Ovary (tissue), 9 donors: ENCODE data around the gene TMEM184A. TPM values are rescaled to one million over a fixed set of nuclear protein-coding genes. Genes with fewer than 3 reads are reported as not detected.

Experiments
- DNase-seq, 5 donors: peaks; one replicate each; pipeline ENCODE4 v3.0.0-alpha.2; 2019 to 2020
- H3K27ac ChIP-seq, 2 donors: fragments of 200-600 bp; one replicate each; pipeline versions ENCODE4 v1.5.1 to v1.8.0; 2019 to 2022
- H3K27me3 ChIP-seq: fragments of 200-600 bp; one replicate; pipeline ENCODE4 v1.8.0; 2022
- H3K36me3 ChIP-seq: fragments of 200-600 bp; sonication (generic); one replicate; pipeline ENCODE4 v1.5.1; 2019
- H3K4me1 ChIP-seq: one replicate; pipeline ENCODE4 v1.8.1; 2013; ENCODE audit warnings: mild to moderate bottlenecking, moderate library complexity; ENCODE audit not compliant: insufficient read depth
- H3K4me3 ChIP-seq: fragments of 200-600 bp; sonication (generic); one replicate; pipeline ENCODE4 v1.5.1; 2017
- H3K9me3 ChIP-seq, 2 donors: fragments of 200-600 bp in 1 of 2; sonication (generic) in 1 of 2; one replicate each; pipeline versions ENCODE4 v1.5.1 to v1.8.1; 2013 to 2019; ENCODE audit warnings: mild to moderate bottlenecking in 1 of 2, moderate library complexity in 1 of 2
- CTCF ChIP-seq, 3 donors: fragments of 450-650 bp in 2 of 3; fragments of 200-600 bp in 1 of 3; IDR thresholded peaks; one replicate each; pipeline versions ENCODE4 v1.5.1 to v1.8.0; 2016 to 2022; ENCODE audit warnings: antibody characterized with exemption in 3 of 3, mild to moderate bottlenecking in 1 of 3
- EP300 ChIP-seq: sonication (generic); formaldehyde crosslinking; IDR thresholded peaks from one replicate; pipeline ENCODE4 v1.6.1; 2017; ENCODE audit warnings: antibody characterized with exemption
- POLR2A ChIP-seq: fragments of 450-650 bp; IDR thresholded peaks from one replicate; pipeline ENCODE4 v1.6.1; 2017; ENCODE audit warnings: antibody characterized with exemption, mild to moderate bottlenecking, moderate library complexity
- WGBS, 3 donors: extraction: QIAGEN DNeasy Blood & Tissue Kit in 1 of 3; methylation state at CpG; one replicate each; pipeline versions ENCODE4 v1.1.5 to v1.1.7; 2013 to 2017; 5-methylcytosine and 5-hydroxymethylcytosine counted together
- intact Hi-C, 4 donors: fragments of 100-400 bp; cut with DNase I; formaldehyde crosslinking; loops; one replicate each; pipeline versions ENCODE4 v1.11.0 to v1.15.1; 2022 to 2023
- polyA plus RNA-seq, 2 donors: library from polyadenylated mRNA; stranded (reverse); fragments of 200-250 nt in 1 of 2; fragments of 350-450 nt in 1 of 2; fragmentation: Illumina TruSeq in 1 of 2; extraction: RNeasy Lipid Tissue Mini Kit (QIAGEN cat#74804) in 1 of 2; gene quantifications; one replicate each; pipeline ENCODE4 v1.2.3, GENCODE V29; 2013 to 2014
- total RNA-seq, 7 donors: library from RNA; depleted of rRNA in 2 of 7; stranded (reverse); fragments of >200 nt in 2 of 7; fragmentation: NEBNext Ultra II Directional in 3 of 7; extraction: Animal tissue kit (Norgen Biotek cat#: 25700) in 3 of 7; gene quantifications; one replicate each; pipeline versions ENCODE4 v1.1.0 to v1.2.4, GENCODE V29; 2016 to 2023
- donor health status: DM: no; HTN: no; CAD: no; lungs with moderate emphysema.
- donor health status: DM: no; HTN: no; CAD: no.
- donor health status: Bipolar disorder and iron deficiency.
- donor health status: DM: yes; HTN: yes; CAD: no.
- donor health status: DM: no; HTN: no; CAD: no.
- donor health status: DM: yes; HTN: yes; CAD: no.

The TMEM184A gene
- total and polyA plus RNA-seq, 9 donors, result 0.05 to 8.4 (median 1.6) TPM; not detected in 2

DNA sequence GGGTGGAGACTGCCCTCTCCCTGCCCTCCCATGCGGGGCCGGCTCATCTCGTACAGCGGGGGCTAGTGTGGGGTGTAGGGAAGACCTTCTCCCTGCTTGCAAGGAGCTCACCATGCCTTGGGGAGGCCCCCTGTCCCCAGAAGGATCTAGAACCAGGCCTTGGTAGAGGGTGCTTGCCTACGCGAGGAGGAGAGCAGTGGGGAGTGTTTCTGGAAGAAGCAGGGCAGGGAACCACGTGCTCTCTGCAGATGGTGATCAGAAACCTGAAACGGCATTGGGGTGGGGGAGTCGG lies 22.8 kb downstream of the TMEM184A start:
- TF ChIP-seq EP300 (no peak), POLR2A (no peak), CTCF (IDR thresholded peaks at IDR 0.05) (no peak)
- WGBS, 3 donors, result 42 to 48% (median 43%) methylated on average over 9 of the region's 9 CpGs
- DNase-seq, result no peak
- peaks cover 27% of the 10 kb centered on the region for H3K4me1 ChIP-seq
- H3K27ac ChIP-seq, result peak overlapping the region; percentile 83 to 99
- no peaks in the 10 kb centered on the region for H3K36me3 ChIP-seq
- H3K4me3 ChIP-seq, result peak overlapping the region; percentile 51
- intact Hi-C loops, result no loop called here
- no peaks in the 10 kb centered on the region for H3K27me3 ChIP-seq
- no peaks in the 10 kb centered on the region for H3K9me3 ChIP-seq

GRCh38 chr7:1532456-1533254 lies 23.4 kb downstream of the TMEM184A start:
- no peak for TF ChIP-seq CTCF (IDR thresholded peaks at IDR 0.05)
- peak; percentile 16 for TF ChIP-seq EP300
- TF ChIP-seq POLR2A, result peak; percentile 55
- 4 to 6% (median 5%) methylated on average over 36 of the region's 36 CpGs for whole genome bisulfite sequencing, 3 donors
- Histone ChIP-seq H3K4me3 (peak overlapping the region; percentile 51), H3K27me3 (no peaks in the 10 kb centered on the region), H3K36me3 (no peaks in the 10 kb centered on the region), H3K9me3 (no peaks in the 10 kb centered on the region), H3K27ac (peak overlapping the region; percentile 83 to 99), H3K4me1 (peaks cover 25% of the 10 kb centered on the region)
- peak; percentile 78 to 87 (median 80) for DNase-seq
- intact Hi-C loops, result no loop called here

DNA sequence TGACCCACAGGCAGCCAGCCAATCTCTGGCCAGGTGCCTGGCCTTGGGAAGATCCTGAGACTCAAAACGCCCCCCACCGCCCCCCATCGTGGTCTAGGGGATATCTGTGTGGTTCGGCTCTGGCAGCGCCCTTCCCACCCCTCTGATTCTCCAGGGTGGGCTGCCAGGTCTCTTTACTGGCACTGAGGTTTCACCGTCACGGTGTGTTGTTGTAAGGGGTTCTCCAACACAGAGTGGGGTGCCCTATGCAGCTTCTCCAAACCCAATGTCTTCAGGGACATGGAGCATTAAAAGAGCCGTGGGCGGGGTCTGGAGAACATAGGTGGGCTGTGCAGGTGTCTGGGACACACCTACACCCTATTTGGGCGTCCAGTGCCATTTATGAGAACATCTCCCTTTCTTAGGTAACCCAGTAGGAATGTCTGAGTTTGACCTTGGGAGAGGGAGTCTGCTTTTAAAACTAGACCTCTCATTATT lies 24.0 kb downstream of the TMEM184A start:
- intact Hi-C loops, result no loop called here
- DNase-seq, result peak in 4 of 5 donors; percentile 38 to 66 (median 58)

More for the DNA sequence above, 24.0 kb downstream of the TMEM184A start:
- H3K27ac ChIP-seq, result peak overlapping the region; percentile 83 to 99
- peaks cover 22% of the 10 kb centered on the region for H3K4me1 ChIP-seq
- TF ChIP-seq CTCF (IDR thresholded peaks at IDR 0.05) (no peak), POLR2A (no peak), EP300 (no peak)
- H3K4me3 ChIP-seq, result peak overlapping the region; percentile 51
- no peaks in the 10 kb centered on the region for H3K36me3 ChIP-seq
- WGBS, 3 donors, result 14 to 28% (median 18%) methylated on average over 10 of the region's 10 CpGs
- no peaks in the 10 kb centered on the region for H3K9me3 ChIP-seq
- no peaks in the 10 kb centered on the region for H3K27me3 ChIP-seq
